GM10847 (cell line): ENCODE measurements around the gene CACNG5.

Experiments used
- POLR2A ChIP-seq: IDR thresholded peaks from 2 replicates; pipeline ENCODE4 v1.6.1; 2011; ENCODE audit not compliant: insufficient read length; ENCODE audit errors: extremely low read depth

Gene CACNG5

DNA sequence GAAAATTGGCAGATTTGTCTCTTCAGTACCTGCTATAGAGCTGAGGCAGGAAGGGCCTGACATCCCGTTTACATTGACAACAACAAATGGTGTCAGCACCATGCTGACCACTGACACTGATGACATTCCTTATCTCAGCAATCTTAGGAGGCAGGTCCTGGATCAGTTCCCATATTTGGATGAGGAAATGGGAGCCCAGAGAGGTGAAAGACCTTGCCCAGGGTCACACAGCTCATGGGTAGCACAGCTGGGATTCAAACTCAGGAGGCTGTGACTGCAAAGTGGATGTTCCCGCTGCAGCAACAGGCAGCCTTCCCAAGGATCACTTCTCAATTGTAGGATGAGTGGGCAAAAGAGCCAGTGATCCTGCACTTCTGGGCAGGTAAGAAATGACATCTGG, 99.1 kb downstream of the CACNG5 start:
- TF ChIP-seq POLR2A, result no peak
